Muscle layer of duodenum (tissue), 2 donors: ENCODE data around the gene CYTH3.
"Not testable (repeated sequence)": the region's sequence is repeated elsewhere in the genome, so short reads cannot be mapped to it uniquely, and the experiment has no call there.

Source experiments
- H3K27ac ChIP-seq: one replicate; pipeline ENCODE4 v1.7.0; 2013; ENCODE audit warnings: mild to moderate bottlenecking, low read length
- H3K27me3 ChIP-seq: one replicate; pipeline ENCODE4 v1.7.0; 2013; ENCODE audit warnings: low read depth, mild to moderate bottlenecking, control low read depth, low read length
- H3K36me3 ChIP-seq, 2 donors: one replicate each; pipeline ENCODE4 v1.7.0; 2013; ENCODE audit warnings: low read length in 2 of 2, control low read depth in 1 of 2, mild to moderate bottlenecking in 1 of 2; ENCODE audit not compliant: insufficient read depth in 2 of 2, control insufficient read depth in 1 of 2
- H3K4me1 ChIP-seq, 2 donors: one replicate each; pipeline ENCODE4 v1.7.0; 2013; ENCODE audit warnings: low read length in 2 of 2, mild to moderate bottlenecking in 2 of 2, control low read depth in 1 of 2, moderate library complexity in 1 of 2; ENCODE audit not compliant: insufficient read depth in 2 of 2, control insufficient read depth in 1 of 2
- H3K4me3 ChIP-seq, 2 donors: one replicate each; pipeline ENCODE4 v1.7.0; 2013; ENCODE audit warnings: low read length in 2 of 2, low read depth in 1 of 2, mild to moderate bottlenecking in 1 of 2
- H3K9me3 ChIP-seq, 2 donors: one replicate each; pipeline ENCODE4 v1.7.0; 2013; ENCODE audit warnings: low read length in 2 of 2, control low read depth in 1 of 2, mild to moderate bottlenecking in 1 of 2; ENCODE audit not compliant: control insufficient read depth in 1 of 2
- donor health status: healthy.

Gene CYTH3

DNA sequence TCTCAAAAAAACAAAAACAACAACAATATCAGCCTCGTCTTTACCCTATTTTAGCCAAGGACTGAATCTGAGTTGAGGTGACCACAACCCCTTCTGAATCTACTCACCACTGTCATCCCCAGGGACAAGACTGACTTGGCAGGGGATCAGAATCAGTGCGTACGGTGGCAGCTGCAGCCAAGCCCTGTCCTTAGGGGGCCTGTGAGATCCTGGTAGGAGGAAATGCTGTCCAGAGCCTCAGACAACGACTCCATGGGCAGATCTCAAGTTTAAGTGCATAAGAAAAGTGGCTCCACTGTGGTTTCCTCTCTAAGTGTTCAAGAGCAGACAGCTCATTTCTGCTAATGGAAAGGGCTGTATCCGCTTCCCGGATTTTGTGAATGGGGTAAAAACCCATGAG lies 22.4 kb upstream of the CYTH3 start:
- H3K27ac ChIP-seq: no peak overlapping the region
- no peaks in the 10 kb centered on the region for H3K27me3 ChIP-seq
- H3K4me1 ChIP-seq: no peaks in the 10 kb centered on the region
- H3K36me3 ChIP-seq: no peaks in the 10 kb centered on the region
- no peak overlapping the region for H3K4me3 ChIP-seq
- no peaks in the 10 kb centered on the region for H3K9me3 ChIP-seq

DNA sequence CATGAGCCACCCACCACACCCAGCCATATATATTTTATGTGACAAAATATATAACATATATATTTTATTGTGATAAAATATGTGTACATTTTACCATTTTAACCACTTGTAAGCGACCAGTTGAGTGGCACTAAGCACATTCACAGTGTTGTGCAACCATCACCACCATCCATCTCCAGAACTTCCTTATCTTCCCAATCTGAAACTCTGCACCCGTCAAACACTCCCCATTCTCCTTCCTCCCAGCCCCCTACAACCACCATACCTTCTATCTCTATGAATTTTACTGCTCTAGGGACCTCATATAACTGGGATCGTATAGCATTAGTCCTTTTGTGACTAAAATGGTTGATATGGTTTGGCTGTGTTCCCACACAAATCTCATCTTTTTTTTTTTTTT lies 20.8 kb upstream of the CYTH3 start:
- H3K4me3 ChIP-seq: no peak overlapping the region
- H3K9me3 ChIP-seq: no peaks in the 10 kb centered on the region
- no peak overlapping the region for H3K27ac ChIP-seq
- H3K4me1 ChIP-seq: no peaks in the 10 kb centered on the region
- H3K27me3 ChIP-seq: no peaks in the 10 kb centered on the region
- H3K36me3 ChIP-seq: no peaks in the 10 kb centered on the region

DNA sequence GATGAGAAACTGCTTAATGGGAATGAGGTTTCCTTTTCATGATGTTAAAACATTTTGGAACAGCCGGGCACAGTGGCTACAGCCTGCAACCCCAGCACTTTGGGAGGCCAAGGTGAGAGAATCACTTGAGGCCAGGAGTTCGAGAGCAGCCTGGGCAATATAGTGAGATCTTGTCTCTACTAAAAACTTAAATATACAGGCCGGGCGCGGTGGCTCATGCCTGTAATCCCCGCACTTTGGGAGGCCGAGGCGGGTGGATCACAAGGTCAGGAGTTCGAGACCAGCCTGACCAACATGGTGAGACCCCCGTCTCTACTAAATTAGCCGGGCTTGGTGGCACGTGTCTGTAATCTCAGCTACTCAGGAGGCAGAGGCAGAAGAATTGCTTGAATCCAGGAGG lies 19.5 kb upstream of the CYTH3 start:
- H3K4me3 ChIP-seq, H3K27me3 ChIP-seq, H3K27ac ChIP-seq, H3K36me3 ChIP-seq, H3K4me1 ChIP-seq, H3K9me3 ChIP-seq: not testable (repeated sequence)

DNA sequence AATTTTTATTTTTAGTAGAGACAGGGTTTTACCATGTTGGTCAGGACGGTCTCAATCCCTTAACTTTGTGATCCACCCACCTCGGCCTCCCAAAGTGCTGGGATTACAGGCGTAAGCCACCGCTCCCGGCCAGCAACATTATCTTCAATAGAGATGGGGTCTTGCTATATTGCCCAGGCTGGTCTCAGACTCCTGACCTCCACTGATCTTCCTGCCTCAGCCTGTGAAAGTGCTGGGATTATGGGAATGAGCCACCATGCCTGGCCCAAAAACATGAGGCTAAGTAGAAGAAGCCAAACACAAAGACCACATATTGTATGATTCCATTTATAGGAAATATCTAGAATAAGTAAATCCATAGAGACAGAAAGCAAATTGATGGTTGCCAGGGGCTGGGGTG lies 19.1 kb upstream of the CYTH3 start:
- Histone ChIP-seq H3K9me3 (no peaks in the 10 kb centered on the region), H3K27me3 (no peaks in the 10 kb centered on the region), H3K4me3 (no peak overlapping the region), H3K4me1 (no peaks in the 10 kb centered on the region), H3K36me3 (no peaks in the 10 kb centered on the region), H3K27ac (no peak overlapping the region)

DNA sequence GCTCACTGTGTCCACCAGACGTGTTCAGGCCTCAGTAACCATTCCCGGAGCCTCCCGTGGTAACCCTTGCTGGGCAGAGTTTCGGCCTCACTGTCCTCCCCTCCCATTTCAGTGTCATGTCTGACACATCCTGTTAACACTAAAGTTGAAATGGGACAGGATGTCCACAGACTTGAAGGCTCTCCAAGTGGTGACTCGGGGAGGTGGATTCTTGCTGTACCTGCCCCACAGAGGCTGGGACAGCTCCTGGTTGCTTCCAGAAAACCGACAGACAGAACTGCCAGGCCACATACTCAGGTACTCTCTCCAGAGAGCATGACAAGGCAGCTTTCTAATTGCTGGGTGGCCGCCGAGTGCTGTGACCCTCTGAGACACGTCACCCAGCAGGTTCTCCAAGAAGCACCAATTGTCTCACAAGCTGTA lies 17.9 kb upstream of the CYTH3 start:
- Histone ChIP-seq H3K27me3 (no peaks in the 10 kb centered on the region), H3K4me3 (no peak overlapping the region), H3K36me3 (no peaks in the 10 kb centered on the region), H3K27ac (no peak overlapping the region), H3K9me3 (no peaks in the 10 kb centered on the region), H3K4me1 (no peaks in the 10 kb centered on the region)

DNA sequence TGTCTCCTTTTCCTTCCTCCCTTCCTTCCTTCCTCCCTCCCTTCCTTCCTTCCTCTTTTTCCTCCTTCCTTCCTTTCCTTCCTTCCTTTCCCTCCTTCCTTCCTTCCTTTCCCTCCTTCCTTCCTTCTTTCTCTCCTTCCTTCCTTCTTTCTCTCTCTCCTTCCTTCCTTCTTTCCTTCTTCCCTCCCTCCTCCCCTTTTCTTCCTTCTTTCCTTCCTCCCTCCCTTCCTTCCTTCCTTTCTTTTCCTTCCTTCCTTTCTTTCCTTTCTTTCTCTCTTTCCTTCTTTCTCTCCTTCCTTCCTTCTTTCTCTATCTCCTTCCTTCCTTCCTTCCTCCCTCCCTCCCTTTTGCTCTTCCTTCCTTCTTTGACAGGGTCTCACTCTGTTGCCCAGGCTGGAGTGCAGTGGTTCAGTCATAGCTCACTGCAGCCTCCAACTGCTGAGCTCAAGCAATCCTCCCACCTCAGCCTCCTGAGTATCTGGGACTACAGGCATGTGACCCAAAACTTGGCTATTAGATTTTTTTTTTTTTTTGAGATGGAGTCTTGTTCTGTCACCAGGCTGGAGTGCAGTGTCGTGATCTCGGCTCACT lies 15.9 kb upstream of the CYTH3 start:
- no peak overlapping the region for H3K27ac ChIP-seq
- no peak overlapping the region for H3K4me3 ChIP-seq
- H3K9me3 ChIP-seq: no peaks in the 10 kb centered on the region
- H3K27me3 ChIP-seq: no peaks in the 10 kb centered on the region
- no peaks in the 10 kb centered on the region for H3K36me3 ChIP-seq
- no peaks in the 10 kb centered on the region for H3K4me1 ChIP-seq

DNA sequence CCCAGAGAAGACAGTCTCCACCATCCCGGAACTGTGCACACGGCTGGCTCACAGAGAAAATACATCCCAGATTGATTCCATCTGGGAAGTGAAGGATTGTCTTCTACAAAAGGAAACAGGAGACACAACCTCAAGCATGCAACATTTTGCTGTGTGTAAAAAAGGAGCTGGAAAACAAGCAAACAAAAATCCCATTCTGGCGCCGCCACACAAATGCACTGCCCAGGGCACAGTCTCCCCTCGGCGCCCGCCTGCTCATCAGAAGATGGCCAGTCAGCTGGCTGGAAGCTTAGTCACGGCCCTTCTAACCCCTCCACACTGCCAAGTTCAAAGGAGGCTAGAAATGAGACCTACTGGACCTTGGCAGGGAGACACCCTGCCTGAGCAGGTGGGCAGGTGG lies 14.1 kb upstream of the CYTH3 start:
- no peaks in the 10 kb centered on the region for H3K27me3 ChIP-seq
- H3K9me3 ChIP-seq: no peaks in the 10 kb centered on the region
- no peaks in the 10 kb centered on the region for H3K36me3 ChIP-seq
- no peaks in the 10 kb centered on the region for H3K4me1 ChIP-seq
- H3K4me3 ChIP-seq: no peak overlapping the region
- H3K27ac ChIP-seq: no peak overlapping the region

DNA sequence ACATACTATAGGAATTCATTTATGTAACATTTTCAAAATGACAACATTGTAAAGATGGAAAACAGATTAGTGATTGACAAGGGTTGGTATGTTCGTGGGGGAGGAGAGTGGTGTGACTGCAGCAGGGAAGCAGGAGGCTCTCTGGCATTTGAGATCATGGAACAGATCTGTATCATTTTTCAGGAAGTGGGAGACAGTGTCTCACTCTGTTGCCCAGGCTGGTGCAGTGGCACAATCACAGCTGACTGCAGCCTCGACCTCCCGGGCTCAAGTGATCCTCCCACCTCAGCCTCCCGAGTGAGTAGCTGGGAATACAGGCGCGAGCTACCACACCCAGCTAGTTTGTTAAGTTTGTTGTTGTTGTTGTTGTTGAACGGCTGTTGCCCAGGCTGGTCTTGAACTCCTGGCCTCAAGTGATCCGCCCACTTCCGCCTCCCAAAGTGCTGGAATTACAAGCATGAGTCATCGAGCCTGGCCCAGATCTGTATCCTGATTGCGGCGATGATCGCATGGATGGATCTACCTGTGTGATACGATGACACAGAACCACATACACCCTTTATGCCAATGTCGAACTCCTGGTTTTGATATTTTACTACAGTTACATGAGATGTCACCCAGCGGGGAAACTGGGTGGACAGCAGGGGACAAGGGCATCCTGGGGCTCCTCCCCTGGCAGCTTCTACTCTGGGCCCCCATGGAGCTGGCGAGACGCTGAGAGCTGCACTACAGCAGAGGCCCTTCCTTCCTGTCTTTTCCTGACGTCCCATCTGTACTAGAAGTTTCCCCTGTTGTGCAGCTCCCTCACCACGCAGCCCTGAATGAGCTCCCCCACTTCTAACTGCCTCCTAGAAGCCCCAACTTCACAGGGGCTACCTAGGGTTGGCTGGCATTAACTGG lies 12.3 kb upstream of the CYTH3 start:
- Histone ChIP-seq H3K27me3 (no peaks in the 10 kb centered on the region), H3K4me1 (no peaks in the 10 kb centered on the region)

DNA sequence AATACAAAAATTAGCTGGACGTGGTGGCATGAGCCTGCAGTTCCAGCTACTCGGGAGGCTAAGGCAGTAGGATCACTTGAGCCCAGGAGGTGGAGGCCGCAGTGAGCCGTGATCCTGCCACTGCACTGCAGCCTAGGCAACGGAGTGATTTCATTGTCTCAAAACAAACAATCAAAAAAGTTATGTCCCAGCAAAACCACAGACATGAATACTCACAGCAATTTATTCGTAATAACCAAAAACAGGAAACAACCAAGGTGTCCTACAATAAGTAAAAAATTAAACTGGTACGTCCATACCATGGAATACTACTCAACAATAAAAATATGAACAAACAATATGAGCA lies 11.6 kb upstream of the CYTH3 start:
- Histone ChIP-seq H3K27me3 (no peaks in the 10 kb centered on the region), H3K4me1 (no peaks in the 10 kb centered on the region), H3K4me3 (no peak overlapping the region), H3K9me3 (no peaks in the 10 kb centered on the region), H3K27ac (no peak overlapping the region), H3K36me3 (no peaks in the 10 kb centered on the region)

More for the DNA sequence above, 12.3 kb upstream of the CYTH3 start:
- no peaks in the 10 kb centered on the region for H3K9me3 ChIP-seq
- H3K4me3 ChIP-seq: no peak overlapping the region
- no peaks in the 10 kb centered on the region for H3K36me3 ChIP-seq
- no peak overlapping the region for H3K27ac ChIP-seq

DNA sequence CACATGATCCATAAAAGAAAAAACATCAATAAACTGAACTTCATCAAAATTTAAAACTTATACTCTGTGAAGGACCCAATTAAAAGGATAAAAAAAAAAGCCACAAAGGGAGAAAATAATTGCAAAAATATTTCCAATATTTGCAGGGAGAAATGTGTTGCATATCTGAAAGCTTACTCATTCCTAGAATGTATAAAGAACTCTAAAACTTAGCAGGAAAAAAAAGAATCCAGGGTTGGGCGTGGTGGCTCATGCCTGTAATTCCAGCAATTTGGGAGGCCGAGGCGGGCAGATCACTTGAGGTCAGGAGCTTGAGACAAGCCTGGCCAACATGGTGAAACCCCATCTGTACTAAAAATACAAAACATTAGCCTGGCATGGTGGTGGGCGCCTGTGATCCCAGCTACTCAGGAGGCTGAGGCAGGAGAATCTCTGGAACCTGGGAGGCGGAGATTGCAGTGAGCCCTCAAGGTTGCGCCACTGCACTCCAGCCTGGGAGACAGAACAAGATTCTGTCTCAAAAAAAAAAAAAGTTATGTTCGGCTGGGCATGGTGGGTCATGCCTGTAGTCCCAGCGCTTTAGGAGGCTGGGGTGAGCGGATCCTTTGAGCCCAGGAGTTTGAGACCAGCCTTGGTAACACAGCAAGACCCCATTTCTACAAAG lies 11.1 kb upstream of the CYTH3 start:
- not testable (repeated sequence) for H3K36me3 ChIP-seq, H3K27me3 ChIP-seq, H3K4me1 ChIP-seq, H3K4me3 ChIP-seq, H3K27ac ChIP-seq, H3K9me3 ChIP-seq

DNA sequence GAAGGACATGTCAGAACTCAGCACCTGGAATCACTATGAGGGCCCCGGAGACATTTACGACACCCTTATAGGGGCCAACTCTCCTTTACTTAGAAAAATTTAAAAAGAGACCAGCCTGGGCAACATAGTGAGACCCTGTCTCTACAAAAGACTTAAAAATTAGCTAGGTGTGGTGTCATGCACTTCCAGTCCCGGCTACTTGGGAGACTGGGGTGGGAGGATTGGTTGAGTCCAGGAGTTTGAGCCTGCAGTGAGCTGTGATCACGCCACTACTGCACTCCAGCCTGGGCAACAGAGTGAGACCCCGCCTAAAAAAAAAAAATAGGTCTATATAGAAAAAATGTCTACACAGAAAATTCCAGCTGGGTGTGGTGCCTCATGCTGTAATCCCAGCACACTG lies 7.5 kb upstream of the CYTH3 start:
- H3K27me3 ChIP-seq: no peaks in the 10 kb centered on the region
- no peaks in the 10 kb centered on the region for H3K9me3 ChIP-seq
- H3K27ac ChIP-seq: no peak overlapping the region

More for the DNA sequence above, 7.5 kb upstream of the CYTH3 start:
- Histone ChIP-seq H3K4me1 (no peaks in the 10 kb centered on the region), H3K4me3 (no peak overlapping the region), H3K36me3 (no peaks in the 10 kb centered on the region)
